Measurements from ENCODE around the gene BNIPL. TPM values are rescaled to one million over a fixed set of nuclear protein-coding genes. Genes with fewer than 3 reads are reported as not detected.

BNIPL gene
- total RNA-seq, 4 donors from 2014 or later = 0.13 to 0.25 TPM; not detected in 2

DNA sequence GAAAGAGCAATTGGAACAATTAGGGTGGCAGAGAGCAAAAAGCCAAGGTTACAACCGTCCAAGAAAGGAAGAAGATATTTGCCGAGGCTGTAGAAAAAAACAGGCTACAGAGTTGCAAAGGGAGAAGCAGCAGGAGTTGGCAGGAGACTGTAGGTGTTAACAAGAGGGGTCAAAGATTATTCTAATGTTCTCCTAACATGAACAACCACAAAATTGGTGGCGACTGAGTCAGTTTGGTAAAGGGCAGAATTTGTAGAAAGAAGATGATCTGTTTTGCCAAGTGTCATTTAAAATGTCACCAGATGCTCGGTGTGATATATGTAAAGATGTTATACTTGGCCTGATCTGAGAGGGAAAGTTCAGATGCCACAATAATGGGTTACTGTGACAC lies 28.5 kb upstream of the BNIPL start:
- DNase-seq = no peak
- TF ChIP-seq, protein P1, sequence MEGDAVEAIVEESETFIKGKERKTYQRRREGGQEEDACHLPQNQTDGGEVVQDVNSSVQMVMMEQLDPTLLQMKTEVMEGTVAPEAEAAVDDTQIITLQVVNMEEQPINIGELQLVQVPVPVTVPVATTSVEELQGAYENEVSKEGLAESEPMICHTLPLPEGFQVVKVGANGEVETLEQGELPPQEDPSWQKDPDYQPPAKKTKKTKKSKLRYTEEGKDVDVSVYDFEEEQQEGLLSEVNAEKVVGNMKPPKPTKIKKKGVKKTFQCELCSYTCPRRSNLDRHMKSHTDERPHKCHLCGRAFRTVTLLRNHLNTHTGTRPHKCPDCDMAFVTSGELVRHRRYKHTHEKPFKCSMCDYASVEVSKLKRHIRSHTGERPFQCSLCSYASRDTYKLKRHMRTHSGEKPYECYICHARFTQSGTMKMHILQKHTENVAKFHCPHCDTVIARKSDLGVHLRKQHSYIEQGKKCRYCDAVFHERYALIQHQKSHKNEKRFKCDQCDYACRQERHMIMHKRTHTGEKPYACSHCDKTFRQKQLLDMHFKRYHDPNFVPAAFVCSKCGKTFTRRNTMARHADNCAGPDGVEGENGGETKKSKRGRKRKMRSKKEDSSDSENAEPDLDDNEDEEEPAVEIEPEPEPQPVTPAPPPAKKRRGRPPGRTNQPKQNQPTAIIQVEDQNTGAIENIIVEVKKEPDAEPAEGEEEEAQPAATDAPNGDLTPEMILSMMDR (IDR thresholded peaks at IDR 0.05 in 4 of 5, conservative IDR thresholded peaks at IDR 0.05 in 1 of 5) = no peak
- no peak for TF ChIP-seq POLR2A (IDR thresholded peaks at IDR 0.05)
- peaks cover 57 to 66% of the 10 kb centered on the region in 2 donors for H3K4me1 ChIP-seq
- H3K4me3 ChIP-seq = peak overlapping the region; percentile 60 to 91 (median 86)
- peaks cover 0 to 1% of the 10 kb centered on the region in 2 donors for H3K36me3 ChIP-seq
- H3K27ac ChIP-seq = peak overlapping the region; percentile 89 to 95 (median 94)
- H3K27me3 ChIP-seq = no peaks in the 10 kb centered on the region
- intact Hi-C loops (cut with DNase I; ENCODE audit: low total_unique reads) = loop anchor here (5.0 to 10.0 kb wide), 6 partner anchors 36 to 446 kb away; partner anchors contain the start of genes CDC42SE1, CERS2, ENSA and PSMD4
- no peak for ATAC-seq
- in situ Hi-C loops (cut with MboI; ENCODE audit: low sequenced_read_pairs in 4 of 4) = no loop called here
- no peaks in the 10 kb centered on the region for H3K9me3 ChIP-seq

DNA sequence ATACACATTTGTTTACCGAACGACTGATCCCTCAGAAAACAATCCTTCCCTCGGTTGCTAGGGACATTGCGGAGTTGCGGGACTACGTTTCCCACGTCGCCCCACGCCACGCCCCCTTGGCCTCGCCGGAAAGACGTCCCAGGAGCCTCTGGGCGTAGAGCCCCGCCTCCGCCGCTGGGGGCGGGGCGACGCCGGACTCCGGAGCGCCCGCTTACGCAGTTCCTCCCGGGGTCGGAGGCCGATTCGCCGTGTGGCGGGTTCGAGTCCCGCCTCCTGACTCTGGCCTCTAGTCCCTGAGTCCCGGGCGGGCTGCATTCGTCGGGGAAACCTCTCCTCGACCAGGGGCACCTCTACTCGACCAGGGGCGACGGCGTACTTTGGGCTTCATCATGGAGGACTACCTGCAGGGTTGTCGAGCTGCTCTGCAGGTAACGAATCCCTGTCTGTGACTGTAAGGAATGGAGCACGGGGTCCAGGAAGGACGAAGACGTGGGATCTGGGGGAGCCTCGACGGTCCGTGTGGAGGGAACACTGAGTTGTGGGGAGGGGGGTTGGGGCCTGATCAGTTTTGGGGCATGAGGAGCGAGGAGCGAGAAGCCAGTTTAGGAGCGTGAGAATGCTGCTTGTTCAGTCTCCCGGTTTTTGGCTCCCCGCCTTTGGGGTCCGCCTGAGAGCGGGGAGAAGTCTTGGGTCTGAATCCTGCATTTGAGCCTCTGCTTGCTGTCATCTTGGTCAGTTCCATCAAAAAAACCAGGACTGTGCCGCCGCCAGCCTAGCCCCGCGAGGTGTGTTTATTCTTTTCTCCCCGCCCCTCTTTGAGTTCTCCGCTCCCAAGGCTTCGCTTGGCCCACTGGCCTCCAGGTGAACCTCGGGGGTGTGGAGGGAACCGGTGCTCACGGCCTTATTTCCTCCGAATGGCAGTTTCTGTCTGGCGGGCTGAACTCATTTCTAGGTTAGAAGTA lies 27.9 kb upstream of the BNIPL start, which contains the start of gene PRUNE1:
TSS of gene PRUNE1 (plus strand) at position 206 of the 962 bp plus-strand sequence. CDS start at position 390, 184 bp downstream.
- Histone ChIP-seq H3K27me3 (no peaks in the 10 kb centered on the region), H3K4me1 (peaks cover 52 to 61% of the 10 kb centered on the region in 2 donors), H3K4me3 (peak within 1 kb of the TSS; percentile 60 to 91 (median 86)), H3K36me3 (peaks cover 0 to 8% of the 10 kb centered on the region in 2 donors), H3K27ac (peak within 1 kb of the TSS; percentile 89 to 95 (median 94)), H3K9me3 (no peaks in the 10 kb centered on the region)
- TF ChIP-seq, protein P1 (IDR thresholded peaks at IDR 0.05 in 4 of 5, conservative IDR thresholded peaks at IDR 0.05 in 1 of 5) = peak in 4 of 5 experiments; percentile 24 to 33 (median 26)
- TF ChIP-seq POLR2A (IDR thresholded peaks at IDR 0.05) = peak; percentile 65 to 72
- in situ Hi-C loops (cut with MboI; ENCODE audit: low sequenced_read_pairs in 4 of 4) (no loop called here), intact Hi-C loops (cut with DNase I; ENCODE audit: low total_unique reads) (loop anchor here (5.0 to 10.0 kb wide), 6 partner anchors 36 to 446 kb away; partner anchors contain the start of genes CDC42SE1, CERS2, ENSA and PSMD4)
- ATAC-seq = peak; percentile 79 to 80
- peak; percentile 93 to 96 for DNase-seq

DNA sequence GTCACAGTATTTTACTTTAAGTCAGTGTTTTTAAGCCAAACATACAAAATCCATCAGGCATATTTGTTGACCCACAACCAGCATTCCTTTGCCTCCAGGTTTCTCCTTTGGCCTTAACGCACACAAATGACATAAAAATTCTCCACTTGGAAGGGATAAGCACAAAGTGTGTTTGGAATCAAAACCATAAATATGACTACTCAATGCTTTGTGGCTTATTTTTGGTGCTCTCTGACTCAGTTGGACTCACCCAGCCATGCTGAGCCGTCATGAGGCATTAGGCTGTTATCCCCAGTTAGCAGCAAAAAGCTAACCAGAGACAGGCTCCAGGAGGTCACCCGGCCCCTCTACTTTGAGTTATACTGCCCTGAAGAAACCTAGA lies 27.2 kb upstream of the BNIPL start:
- DNase-seq (no peak), ATAC-seq (no peak)
- peaks cover 0 to 10% of the 10 kb centered on the region in 2 donors for H3K36me3 ChIP-seq
- peak overlapping the region; percentile 89 to 95 (median 94) for H3K27ac ChIP-seq
- no peak for TF ChIP-seq POLR2A (IDR thresholded peaks at IDR 0.05)
- TF ChIP-seq, protein P1 (IDR thresholded peaks at IDR 0.05 in 4 of 5, conservative IDR thresholded peaks at IDR 0.05 in 1 of 5) = no peak
- H3K9me3 ChIP-seq = no peaks in the 10 kb centered on the region
- no peaks in the 10 kb centered on the region for H3K27me3 ChIP-seq
- intact Hi-C loops (cut with DNase I; ENCODE audit: low total_unique reads) (loop anchor here (5.0 to 10.0 kb wide), 6 partner anchors 37 to 447 kb away; partner anchors contain the start of genes CDC42SE1, CERS2, ENSA and PSMD4), in situ Hi-C loops (cut with MboI; ENCODE audit: low sequenced_read_pairs in 4 of 4) (no loop called here)
- peak overlapping the region; percentile 60 to 91 (median 86) for H3K4me3 ChIP-seq
- H3K4me1 ChIP-seq = peaks cover 45 to 54% of the 10 kb centered on the region in 2 donors

DNA sequence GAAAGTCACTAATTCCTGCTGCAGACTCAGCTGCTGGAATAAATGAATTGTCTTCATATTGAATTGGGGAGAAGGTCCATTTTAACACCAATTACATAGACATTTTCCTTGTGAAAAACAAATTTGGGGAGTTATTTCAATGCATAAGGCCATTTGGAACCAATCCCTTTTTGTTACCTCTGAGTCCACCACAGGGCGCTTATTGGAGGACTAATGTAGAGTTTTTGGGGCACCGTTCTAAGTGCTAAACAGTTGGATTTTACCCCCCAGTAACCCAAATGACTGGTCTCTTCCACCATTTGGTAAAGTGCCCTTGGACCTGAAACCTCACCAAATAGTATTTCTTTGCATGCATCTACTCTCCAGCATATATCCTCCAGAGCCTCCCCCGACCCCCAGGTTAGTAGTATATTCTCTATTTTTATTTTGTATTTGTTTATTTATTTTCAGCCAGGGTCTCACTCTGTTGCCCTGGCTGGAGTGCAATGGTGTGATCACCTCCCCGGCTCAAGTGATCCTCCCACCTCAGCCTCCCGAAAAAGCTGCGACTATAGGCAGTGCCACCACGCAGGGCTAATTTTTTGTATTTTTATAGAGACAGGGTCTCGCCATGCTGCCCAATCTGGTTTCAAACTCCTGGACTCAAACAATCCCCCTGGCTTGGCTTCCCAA lies 26.6 kb upstream of the BNIPL start:
- TF ChIP-seq POLR2A (IDR thresholded peaks at IDR 0.05) = no peak
- TF ChIP-seq, protein P1 (IDR thresholded peaks at IDR 0.05 in 4 of 5, conservative IDR thresholded peaks at IDR 0.05 in 1 of 5) = no peak
- no peak for ATAC-seq
- in situ Hi-C loops (cut with MboI; ENCODE audit: low sequenced_read_pairs in 4 of 4) (no loop called here), intact Hi-C loops (cut with DNase I; ENCODE audit: low total_unique reads) (loop anchor here (5.0 to 10.0 kb wide), 7 partner anchors 38 to 815 kb away; partner anchors contain the start of genes CDC42SE1, CERS2, ENSA and PSMD4)
- H3K27me3 ChIP-seq = no peaks in the 10 kb centered on the region
- peak overlapping the region in 1 of 4 donors; percentile 89 for H3K4me3 ChIP-seq
- no peaks in the 10 kb centered on the region for H3K9me3 ChIP-seq
- no peak for DNase-seq
- H3K4me1 ChIP-seq = peaks cover 39 to 49% of the 10 kb centered on the region in 2 donors
- peak overlapping the region; percentile 89 to 95 (median 94) for H3K27ac ChIP-seq
- H3K36me3 ChIP-seq = peaks cover 0 to 10% of the 10 kb centered on the region in 2 donors
